ENCODE data around the gene WDR75.

WDR75 gene

DNA sequence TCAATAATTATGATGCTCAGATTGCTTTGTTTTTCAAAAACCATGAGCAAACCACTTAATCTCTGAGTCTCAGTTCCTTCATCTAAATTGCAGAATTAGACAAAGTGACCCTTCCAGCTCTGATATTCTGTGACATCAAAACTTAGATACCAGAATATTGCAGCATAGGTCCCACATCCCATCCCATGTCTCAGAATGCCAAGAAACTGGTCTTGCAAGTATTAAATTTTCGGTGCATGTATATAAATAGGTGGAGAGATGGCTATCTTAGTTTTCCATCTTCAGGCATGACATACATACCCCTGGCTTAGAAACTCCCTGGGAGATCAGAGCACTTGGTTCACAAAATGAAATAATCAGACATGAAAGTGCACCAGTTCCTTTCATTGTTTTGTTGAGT lies 39.8 kb downstream of the WDR75 start:
- no peak for DNase-seq (ENCODE audit: low read depth)
- H3K4me3 ChIP-seq (ENCODE audit: low read depth, low read length), result no peak overlapping the region
- TF ChIP-seq, protein P1, sequence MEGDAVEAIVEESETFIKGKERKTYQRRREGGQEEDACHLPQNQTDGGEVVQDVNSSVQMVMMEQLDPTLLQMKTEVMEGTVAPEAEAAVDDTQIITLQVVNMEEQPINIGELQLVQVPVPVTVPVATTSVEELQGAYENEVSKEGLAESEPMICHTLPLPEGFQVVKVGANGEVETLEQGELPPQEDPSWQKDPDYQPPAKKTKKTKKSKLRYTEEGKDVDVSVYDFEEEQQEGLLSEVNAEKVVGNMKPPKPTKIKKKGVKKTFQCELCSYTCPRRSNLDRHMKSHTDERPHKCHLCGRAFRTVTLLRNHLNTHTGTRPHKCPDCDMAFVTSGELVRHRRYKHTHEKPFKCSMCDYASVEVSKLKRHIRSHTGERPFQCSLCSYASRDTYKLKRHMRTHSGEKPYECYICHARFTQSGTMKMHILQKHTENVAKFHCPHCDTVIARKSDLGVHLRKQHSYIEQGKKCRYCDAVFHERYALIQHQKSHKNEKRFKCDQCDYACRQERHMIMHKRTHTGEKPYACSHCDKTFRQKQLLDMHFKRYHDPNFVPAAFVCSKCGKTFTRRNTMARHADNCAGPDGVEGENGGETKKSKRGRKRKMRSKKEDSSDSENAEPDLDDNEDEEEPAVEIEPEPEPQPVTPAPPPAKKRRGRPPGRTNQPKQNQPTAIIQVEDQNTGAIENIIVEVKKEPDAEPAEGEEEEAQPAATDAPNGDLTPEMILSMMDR (IDR thresholded peaks at IDR 0.05; ENCODE audit: control insufficient read depth, extremely low read depth, insufficient read depth), result no peak

- no peak for DNase-seq (ENCODE audit: low read depth)
- TF ChIP-seq, protein P1 (IDR thresholded peaks at IDR 0.05; ENCODE audit: control insufficient read depth, extremely low read depth, insufficient read depth), result no peak
- H3K4me3 ChIP-seq (ENCODE audit: low read depth, low read length), result no peak overlapping the region
These were observed 42.3 kb downstream of the WDR75 start for GRCh38 chr2:189483571-189483970.

DNA sequence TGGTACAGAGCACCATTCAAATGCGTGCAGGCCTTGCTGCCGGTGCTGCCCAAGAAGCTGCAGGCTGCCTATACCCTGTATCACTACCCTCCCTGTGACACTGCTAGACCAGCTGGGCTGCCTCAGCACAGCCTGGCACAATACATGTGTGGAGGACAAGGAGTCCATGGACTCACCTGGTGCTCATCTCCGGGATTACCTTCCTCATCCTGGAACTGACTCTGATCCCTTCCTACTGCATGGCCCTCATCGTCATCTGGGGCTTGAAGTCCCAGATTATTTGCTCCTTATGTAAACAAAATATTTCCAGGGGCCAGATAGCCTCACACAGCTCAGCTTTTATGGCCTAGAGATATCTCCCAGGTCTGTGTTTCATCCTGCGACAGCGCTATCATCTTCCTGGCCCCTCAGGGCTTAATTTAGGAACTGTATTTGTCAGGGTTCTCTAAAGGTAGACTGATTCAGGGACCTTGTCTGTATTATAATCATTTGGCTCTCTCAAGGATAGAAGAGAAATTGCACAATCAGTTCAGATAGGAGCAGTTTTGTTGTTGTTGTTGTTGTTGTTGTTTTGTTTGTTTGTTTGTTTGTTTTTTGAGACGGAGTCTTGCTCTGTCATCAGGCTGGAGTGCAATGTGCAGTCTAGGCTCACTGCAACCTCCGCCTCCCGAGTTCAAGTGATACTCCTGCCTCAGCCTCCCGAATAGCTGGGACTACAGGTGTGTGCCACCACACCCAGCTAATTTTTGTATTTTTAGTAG lies 42.9 kb downstream of the WDR75 start:
- TF ChIP-seq, protein P1 (IDR thresholded peaks at IDR 0.05; ENCODE audit: control insufficient read depth, extremely low read depth, insufficient read depth), result no peak
- no peak overlapping the region for H3K4me3 ChIP-seq (ENCODE audit: low read depth, low read length)
- DNase-seq (ENCODE audit: low read depth), result no peak

GRCh38 chr2:189485146-189485545 lies 43.9 kb downstream of the WDR75 start:
- no peak for DNase-seq (ENCODE audit: low read depth)
- H3K4me3 ChIP-seq (ENCODE audit: low read depth, low read length), result no peak overlapping the region
- TF ChIP-seq, protein P1 (IDR thresholded peaks at IDR 0.05; ENCODE audit: control insufficient read depth, extremely low read depth, insufficient read depth), result no peak

DNA sequence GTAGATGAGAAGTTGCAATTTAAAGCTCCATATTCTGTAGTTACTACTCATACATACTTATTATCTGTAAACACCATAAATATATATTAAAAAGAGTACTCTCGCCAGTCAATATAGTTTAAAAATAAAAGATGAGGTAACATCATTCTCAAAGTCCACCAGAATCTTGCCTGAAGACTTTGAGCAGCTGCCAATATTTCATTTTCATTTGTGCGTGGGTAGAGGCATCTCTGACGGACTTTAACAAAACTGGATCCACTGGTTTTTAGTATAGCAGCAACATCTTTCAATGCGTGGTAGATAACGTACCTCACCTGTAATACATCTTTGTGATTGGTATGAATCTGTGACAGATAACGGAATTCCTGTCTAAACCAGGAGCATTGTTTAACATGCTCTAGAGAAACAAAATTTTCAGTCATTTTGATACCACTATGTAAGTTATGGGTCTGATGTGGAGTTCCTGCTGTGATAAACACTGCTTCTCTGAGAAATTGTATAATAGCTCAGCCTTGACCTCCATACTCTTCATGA lies 45.0 kb downstream of the WDR75 start:
- no peak for DNase-seq (ENCODE audit: low read depth)
- TF ChIP-seq, protein P1 (IDR thresholded peaks at IDR 0.05; ENCODE audit: control insufficient read depth, extremely low read depth, insufficient read depth), result no peak
- H3K4me3 ChIP-seq (ENCODE audit: low read depth, low read length), result no peak overlapping the region

DNA sequence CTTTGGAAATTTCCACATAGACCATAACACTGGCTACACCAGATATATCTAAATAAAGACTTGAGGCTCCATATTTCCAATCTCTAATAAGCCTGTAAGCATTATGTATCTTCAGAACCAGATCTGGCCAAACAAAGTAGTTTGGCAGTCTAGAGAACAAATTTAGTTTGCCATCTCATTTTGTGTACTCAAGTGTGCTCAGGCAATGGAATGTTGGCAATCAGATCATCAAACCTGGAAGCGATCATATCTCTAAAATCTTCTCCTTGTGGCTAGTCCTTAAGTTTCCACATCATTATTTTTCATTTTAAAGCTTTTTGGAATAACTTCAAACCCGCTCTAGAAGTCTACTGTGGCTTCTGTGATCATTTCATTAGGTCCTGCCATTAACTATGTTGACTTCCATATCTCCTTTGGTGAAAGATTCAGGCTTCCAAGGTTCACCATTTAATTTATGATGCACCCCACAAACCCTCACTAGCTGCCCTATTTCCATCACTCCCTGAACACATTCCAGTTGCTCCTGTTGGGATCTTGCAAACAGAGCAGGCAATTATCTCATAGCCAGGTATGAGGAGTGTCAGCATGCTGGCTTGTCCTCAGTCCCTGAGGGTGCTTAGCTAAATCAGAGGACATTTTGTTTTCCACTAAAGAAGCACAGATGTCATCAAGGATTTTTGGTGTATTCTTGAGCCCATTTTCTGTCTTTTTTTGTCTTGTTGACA lies 46.2 kb downstream of the WDR75 start:
- TF ChIP-seq, protein P1 (IDR thresholded peaks at IDR 0.05; ENCODE audit: control insufficient read depth, extremely low read depth, insufficient read depth), result no peak
- no peak overlapping the region for H3K4me3 ChIP-seq (ENCODE audit: low read depth, low read length)
- DNase-seq (ENCODE audit: low read depth), result peak; percentile 59

Measured in LNCaP clone FGC (cell line).